Gastroesophageal sphincter (tissue), 3 donors: ENCODE measurements around the gene OTULINL.

Source experiments
- EP300 ChIP-seq: sonication (generic); formaldehyde crosslinking; IDR thresholded peaks from one replicate; pipeline ENCODE4 v1.6.1; 2017; ENCODE audit warnings: antibody characterized with exemption, mild to moderate bottlenecking
- POLR2A ChIP-seq, 2 donors: fragments of 450-650 bp; IDR thresholded peaks; one replicate each; pipeline ENCODE4 v1.6.1; 2017; ENCODE audit warnings: antibody characterized with exemption in 2 of 2, mild to moderate bottlenecking in 2 of 2, moderate library complexity in 1 of 2
- POLR2AphosphoS5 ChIP-seq: sonication (generic); formaldehyde crosslinking; IDR thresholded peaks from one replicate; pipeline ENCODE4 v1.6.1; 2017; ENCODE audit warnings: antibody characterized with exemption
- TF ChIP-seq, protein P1 (sequence below), 4 experiments: fragments of 200-600 bp in 2 of 4; fragments of 450-650 bp in 2 of 4; sonication (generic) in 1 of 4; IDR thresholded peaks; one replicate each; pipeline ENCODE4 v1.5.1; 2017 to 2019; ENCODE audit warnings: antibody characterized with exemption in 4 of 4, mild to moderate bottlenecking in 2 of 4, moderate library complexity in 2 of 4

DNA sequence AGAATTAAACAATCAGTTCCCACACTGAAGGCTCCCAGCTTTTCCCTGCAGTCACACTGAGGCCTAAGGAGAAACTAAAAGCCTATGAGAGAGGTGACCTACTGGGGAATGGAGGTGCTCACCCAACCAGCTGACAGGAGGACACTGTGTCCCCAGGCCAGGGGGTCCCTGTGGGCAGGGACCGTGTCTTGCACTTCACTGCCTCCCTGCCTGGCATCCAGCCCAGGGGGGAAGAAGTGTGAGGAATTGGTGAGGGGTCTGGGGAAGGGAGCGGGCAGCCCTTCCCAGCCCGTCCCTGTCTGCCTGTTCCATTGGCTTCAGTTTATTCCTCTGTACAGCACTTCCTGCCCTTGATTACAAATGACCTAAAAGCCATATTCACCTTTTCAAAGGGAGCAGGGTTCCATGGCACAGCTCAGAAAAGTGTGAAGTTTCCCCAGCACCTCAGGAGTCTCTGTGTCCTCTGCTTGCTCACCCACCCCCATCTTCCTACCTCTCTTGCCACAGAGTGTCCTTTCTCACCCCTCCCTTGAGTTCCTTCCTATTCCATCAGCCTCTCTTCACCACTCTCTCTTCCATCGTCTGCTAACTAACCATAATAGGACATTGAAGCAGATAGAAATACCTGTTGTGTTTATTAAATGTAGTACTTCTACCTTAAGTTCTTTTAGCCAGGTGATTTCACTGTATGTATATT, 12.9 kb downstream of the OTULINL start:
- TF ChIP-seq, protein P1, sequence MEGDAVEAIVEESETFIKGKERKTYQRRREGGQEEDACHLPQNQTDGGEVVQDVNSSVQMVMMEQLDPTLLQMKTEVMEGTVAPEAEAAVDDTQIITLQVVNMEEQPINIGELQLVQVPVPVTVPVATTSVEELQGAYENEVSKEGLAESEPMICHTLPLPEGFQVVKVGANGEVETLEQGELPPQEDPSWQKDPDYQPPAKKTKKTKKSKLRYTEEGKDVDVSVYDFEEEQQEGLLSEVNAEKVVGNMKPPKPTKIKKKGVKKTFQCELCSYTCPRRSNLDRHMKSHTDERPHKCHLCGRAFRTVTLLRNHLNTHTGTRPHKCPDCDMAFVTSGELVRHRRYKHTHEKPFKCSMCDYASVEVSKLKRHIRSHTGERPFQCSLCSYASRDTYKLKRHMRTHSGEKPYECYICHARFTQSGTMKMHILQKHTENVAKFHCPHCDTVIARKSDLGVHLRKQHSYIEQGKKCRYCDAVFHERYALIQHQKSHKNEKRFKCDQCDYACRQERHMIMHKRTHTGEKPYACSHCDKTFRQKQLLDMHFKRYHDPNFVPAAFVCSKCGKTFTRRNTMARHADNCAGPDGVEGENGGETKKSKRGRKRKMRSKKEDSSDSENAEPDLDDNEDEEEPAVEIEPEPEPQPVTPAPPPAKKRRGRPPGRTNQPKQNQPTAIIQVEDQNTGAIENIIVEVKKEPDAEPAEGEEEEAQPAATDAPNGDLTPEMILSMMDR (IDR thresholded peaks at IDR 0.05) = no peak
- no peak for TF ChIP-seq POLR2AphosphoS5
- no peak for TF ChIP-seq EP300
- no peak for TF ChIP-seq POLR2A (IDR thresholded peaks at IDR 0.05)
